ENCODE measurements around the gene LY86.

DNA sequence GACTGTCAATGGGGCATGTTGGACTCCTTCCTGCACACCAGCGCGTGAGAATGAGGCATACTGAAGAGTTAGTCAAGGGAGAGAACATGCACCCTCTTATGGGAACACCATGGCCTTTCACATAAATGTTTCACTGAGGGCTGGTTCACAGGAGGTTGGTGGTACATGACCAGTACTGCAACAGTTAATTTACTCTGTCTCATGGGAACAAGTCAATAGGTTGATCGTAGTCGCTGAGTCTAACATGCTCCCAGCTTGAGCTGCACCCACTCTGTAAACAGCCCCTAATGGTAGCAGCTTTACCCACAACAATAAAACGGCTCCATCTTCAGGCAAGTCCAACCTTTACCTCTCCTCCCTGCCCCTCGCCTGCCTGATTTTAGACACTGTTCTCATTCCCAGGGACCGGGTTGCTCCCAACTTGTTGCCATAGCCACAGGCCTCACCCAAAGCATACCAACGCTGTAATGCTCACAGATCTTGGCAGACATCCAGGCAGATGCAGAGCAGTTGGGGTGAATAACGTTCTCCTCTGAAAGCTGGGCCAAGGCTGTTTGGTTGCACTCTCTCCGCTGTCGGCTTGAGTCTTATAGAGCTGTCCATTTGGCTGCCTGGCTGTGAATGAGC lies 111.3 kb downstream of the LY86 start:
- TF ChIP-seq, protein P1, sequence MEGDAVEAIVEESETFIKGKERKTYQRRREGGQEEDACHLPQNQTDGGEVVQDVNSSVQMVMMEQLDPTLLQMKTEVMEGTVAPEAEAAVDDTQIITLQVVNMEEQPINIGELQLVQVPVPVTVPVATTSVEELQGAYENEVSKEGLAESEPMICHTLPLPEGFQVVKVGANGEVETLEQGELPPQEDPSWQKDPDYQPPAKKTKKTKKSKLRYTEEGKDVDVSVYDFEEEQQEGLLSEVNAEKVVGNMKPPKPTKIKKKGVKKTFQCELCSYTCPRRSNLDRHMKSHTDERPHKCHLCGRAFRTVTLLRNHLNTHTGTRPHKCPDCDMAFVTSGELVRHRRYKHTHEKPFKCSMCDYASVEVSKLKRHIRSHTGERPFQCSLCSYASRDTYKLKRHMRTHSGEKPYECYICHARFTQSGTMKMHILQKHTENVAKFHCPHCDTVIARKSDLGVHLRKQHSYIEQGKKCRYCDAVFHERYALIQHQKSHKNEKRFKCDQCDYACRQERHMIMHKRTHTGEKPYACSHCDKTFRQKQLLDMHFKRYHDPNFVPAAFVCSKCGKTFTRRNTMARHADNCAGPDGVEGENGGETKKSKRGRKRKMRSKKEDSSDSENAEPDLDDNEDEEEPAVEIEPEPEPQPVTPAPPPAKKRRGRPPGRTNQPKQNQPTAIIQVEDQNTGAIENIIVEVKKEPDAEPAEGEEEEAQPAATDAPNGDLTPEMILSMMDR (IDR thresholded peaks at IDR 0.05; ENCODE audit: insufficient read depth, low read length, poor library complexity, severe bottlenecking), result no peak
- no peak for TF ChIP-seq EZH2phosphoT487 (conservative IDR thresholded peaks at IDR 0.05; ENCODE audit: low read length)

Measured in SU-DHL-6 (cell line).